Activated naive CD8-positive, alpha-beta T cell treated with anti-CD3 and anti-CD28 coated beads, Interleukin-2, amount 10 ng/mL, durations not matched to agents 7 days and 5 days (primary cell): ENCODE results near the gene API5. TPM values are rescaled to one million over a fixed set of nuclear protein-coding genes. Genes with fewer than 3 reads are reported as not detected.

ENCODE experiments used
- ATAC-seq: fragments of 150-1000 bp; cut with Tn5 transposase; one replicate; pipeline ENCODE4 v1.10.0; 2021; ENCODE audit warnings: low read depth, moderate library complexity
- POLR2A ChIA-PET: fragments of 350-600 bp; sonication (Branson Sonifier 250); formaldehyde crosslinking; loops from one replicate; lab custom pipeline; 2021; ENCODE audit warnings: antibody characterized with exemption; lab: Charles Lee
- DNase-seq: peaks from one replicate; pipeline ENCODE4 v3.0.0; 2021
- H3K27ac Mint-ChIP-seq: one replicate; pipeline ENCODE4 v1.8.0; 2022; ENCODE audit warnings: mild to moderate bottlenecking, mixed read lengths
- H3K27me3 Mint-ChIP-seq: one replicate; pipeline ENCODE4 v1.8.0; 2022; ENCODE audit warnings: mild to moderate bottlenecking, moderate library complexity, mixed read lengths
- H3K36me3 Mint-ChIP-seq: one replicate; pipeline ENCODE4 v1.8.0; 2021; ENCODE audit warnings: mild to moderate bottlenecking, mixed read lengths
- H3K4me1 Mint-ChIP-seq: one replicate; pipeline ENCODE4 v1.8.0; 2021; ENCODE audit warnings: mixed read lengths
- H3K4me3 Mint-ChIP-seq: one replicate; pipeline ENCODE4 v1.8.0; 2022; ENCODE audit warnings: mild to moderate bottlenecking, moderate library complexity, mixed read lengths
- H3K9me3 Mint-ChIP-seq: one replicate; pipeline ENCODE4 v1.8.0; 2021; ENCODE audit warnings: mixed read lengths
- total RNA-seq, 2 experiments: library from RNA; stranded (reverse); gene quantifications; one replicate each; pipeline ENCODE4 v1.2.3, GENCODE V29; 2021

API5 gene
- total RNA-seq, 2 experiments from 2014 or later, result 101 TPM

- DNase-seq, result no peak
- no peak overlapping the region for H3K4me3 Mint-ChIP-seq
- peaks cover 1% of the 10 kb centered on the region for H3K4me1 Mint-ChIP-seq
- POLR2A ChIA-PET, result no interaction called here
- no peak for ATAC-seq
- H3K27ac Mint-ChIP-seq, result no peak overlapping the region
- H3K27me3 Mint-ChIP-seq, result no peaks in the 10 kb centered on the region
- H3K36me3 Mint-ChIP-seq, result peaks cover 14% of the 10 kb centered on the region
- H3K9me3 Mint-ChIP-seq, result no peaks in the 10 kb centered on the region
Measured at GRCh38 chr11:43376594-43376993, 64.8 kb downstream of the API5 start.

GRCh38 chr11:43377389-43377788 lies 65.6 kb downstream of the API5 start:
- no peak for DNase-seq
- Mint-ChIP-seq H3K27me3 (no peaks in the 10 kb centered on the region), H3K36me3 (peaks cover 13% of the 10 kb centered on the region), H3K4me1 (peaks cover 1% of the 10 kb centered on the region), H3K27ac (no peak overlapping the region), H3K9me3 (no peaks in the 10 kb centered on the region), H3K4me3 (no peak overlapping the region)
- POLR2A ChIA-PET, result interaction anchor here (1.3 kb wide), 1 partner anchor 18 kb away, joined by 4 read pairs; the partner anchor contains the start of gene TTC17
- no peak for ATAC-seq

GRCh38 chr11:43378897-43379296 lies 67.1 kb downstream of the API5 start:
- DNase-seq (no peak), ATAC-seq (no peak)
- Mint-ChIP-seq H3K27ac (no peak overlapping the region), H3K27me3 (no peaks in the 10 kb centered on the region), H3K36me3 (peaks cover 10% of the 10 kb centered on the region), H3K9me3 (no peaks in the 10 kb centered on the region), H3K4me1 (peaks cover 1% of the 10 kb centered on the region), H3K4me3 (no peak overlapping the region)
- POLR2A ChIA-PET, result no interaction called here

- ATAC-seq (no peak), DNase-seq (no peak)
- peaks cover 9% of the 10 kb centered on the region for H3K36me3 Mint-ChIP-seq
- no peak overlapping the region for H3K27ac Mint-ChIP-seq
- no peaks in the 10 kb centered on the region for H3K27me3 Mint-ChIP-seq
- H3K9me3 Mint-ChIP-seq, result no peaks in the 10 kb centered on the region
- POLR2A ChIA-PET, result no interaction called here
- H3K4me3 Mint-ChIP-seq, result no peak overlapping the region
- H3K4me1 Mint-ChIP-seq, result peaks cover 2% of the 10 kb centered on the region
Measured at GRCh38 chr11:43381802-43382201, 70.0 kb downstream of the API5 start.

- no peak for ATAC-seq
- H3K36me3 Mint-ChIP-seq, result peaks cover 11% of the 10 kb centered on the region
Measured at GRCh38 chr11:43382614-43383013, 70.8 kb downstream of the API5 start.

GRCh38 chr11:43384393-43384792 lies 72.6 kb downstream of the API5 start:
- POLR2A ChIA-PET, result no interaction called here
- H3K36me3 Mint-ChIP-seq, result peaks cover 18% of the 10 kb centered on the region
- no peak for DNase-seq
- H3K4me1 Mint-ChIP-seq, result peaks cover 2% of the 10 kb centered on the region
- no peak overlapping the region for H3K27ac Mint-ChIP-seq
- no peak overlapping the region for H3K4me3 Mint-ChIP-seq
- H3K27me3 Mint-ChIP-seq, result no peaks in the 10 kb centered on the region
- H3K9me3 Mint-ChIP-seq, result no peaks in the 10 kb centered on the region
- no peak for ATAC-seq

More at GRCh38 chr11:43382614-43383013, 70.8 kb downstream of the API5 start:
- Mint-ChIP-seq H3K4me1 (peaks cover 2% of the 10 kb centered on the region), H3K27ac (no peak overlapping the region), H3K27me3 (no peaks in the 10 kb centered on the region), H3K9me3 (no peaks in the 10 kb centered on the region), H3K4me3 (no peak overlapping the region)
- DNase-seq, result no peak
- POLR2A ChIA-PET, result no interaction called here

GRCh38 chr11:43392713-43393112 lies 80.9 kb downstream of the API5 start:
- peak; percentile 86 for ATAC-seq
- no peak for DNase-seq

GRCh38 chr11:43393765-43394355 lies 82.1 kb downstream of the API5 start:
- POLR2A ChIA-PET, result no interaction called here
- H3K4me1 Mint-ChIP-seq, result peaks cover 21% of the 10 kb centered on the region
- no peak overlapping the region for H3K4me3 Mint-ChIP-seq
- H3K27ac Mint-ChIP-seq, result no peak overlapping the region
- H3K9me3 Mint-ChIP-seq, result no peaks in the 10 kb centered on the region
- ATAC-seq, result no peak
- H3K27me3 Mint-ChIP-seq, result no peaks in the 10 kb centered on the region
- DNase-seq, result no peak
- peaks cover 57% of the 10 kb centered on the region for H3K36me3 Mint-ChIP-seq

More at GRCh38 chr11:43392713-43393112, 80.9 kb downstream of the API5 start:
- Mint-ChIP-seq H3K4me3 (peak overlapping the region; percentile 61), H3K36me3 (peaks cover 48% of the 10 kb centered on the region), H3K4me1 (peaks cover 21% of the 10 kb centered on the region), H3K27ac (peak overlapping the region; percentile 61), H3K27me3 (no peaks in the 10 kb centered on the region), H3K9me3 (no peaks in the 10 kb centered on the region)
- POLR2A ChIA-PET, result interaction anchor here (0.5 to 1.6 kb wide), 2 partner anchors 28 to 34 kb away, joined by 3 to 6 read pairs; partner anchors contain the start of gene TTC17

Other genes starting within 250 kb of the API5 start
- gene TTC17, start 46.9 kb downstream of the API5 start, total RNA-seq, result 10 to 100 TPM; 87.6 to 89.6 TPM